Limb (tissue), 2 donors: ENCODE measurements around the gene DNAH11.
"Not testable (repeated sequence)": the region's sequence is repeated elsewhere in the genome, so short reads cannot be mapped to it uniquely, and the experiment has no call there.

Experiments
- DNase-seq, 2 donors: peaks; one replicate each; pipeline ENCODE4 v3.0.0-alpha.2; 2016; ENCODE audit errors: extremely low spot score in 2 of 2

DNAH11 gene

DNA sequence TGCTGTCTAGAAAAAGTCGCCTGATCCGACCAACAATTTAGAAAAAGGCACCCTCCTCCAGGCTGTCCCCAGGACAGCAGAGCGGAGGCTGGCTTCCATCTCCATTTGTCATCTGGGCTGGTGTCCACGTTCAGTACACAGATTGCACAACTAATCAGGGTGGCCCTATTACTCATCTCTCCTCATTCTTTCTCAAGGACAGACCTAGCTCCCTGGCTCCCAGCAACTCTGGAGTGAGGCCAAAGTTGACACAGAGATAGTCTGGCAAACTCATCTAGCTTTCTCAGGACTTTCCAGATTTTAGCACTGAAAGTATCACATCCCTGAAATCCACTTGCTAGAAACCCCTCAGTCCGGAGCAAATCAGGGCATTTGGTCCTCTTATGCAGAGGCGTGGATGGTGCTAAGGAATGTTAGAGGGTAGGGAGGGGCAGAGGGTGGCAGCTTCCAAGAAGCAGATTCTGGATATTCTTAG is 75.1 kb downstream of the DNAH11 start:
- no peak for DNase-seq

DNA sequence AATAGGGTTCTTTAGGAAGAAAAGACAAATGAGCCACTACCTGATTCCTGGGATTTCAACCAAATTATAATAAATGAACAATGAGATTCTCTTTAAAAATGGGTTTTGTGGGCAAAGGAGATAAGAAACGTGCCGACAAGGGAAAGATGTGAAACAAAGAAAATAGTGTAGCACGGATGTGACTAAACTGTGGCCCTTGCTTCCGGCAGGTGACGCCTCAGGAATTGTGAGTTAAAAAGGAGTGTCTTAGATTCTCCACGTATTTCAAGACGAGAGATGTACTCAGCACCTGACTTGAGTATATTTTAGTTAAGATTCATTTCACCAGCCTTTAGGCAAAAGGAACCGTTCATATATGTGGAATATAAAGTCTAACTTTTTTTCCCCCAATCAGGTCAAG is 75.9 kb downstream of the DNAH11 start:
- no peak for DNase-seq

DNA sequence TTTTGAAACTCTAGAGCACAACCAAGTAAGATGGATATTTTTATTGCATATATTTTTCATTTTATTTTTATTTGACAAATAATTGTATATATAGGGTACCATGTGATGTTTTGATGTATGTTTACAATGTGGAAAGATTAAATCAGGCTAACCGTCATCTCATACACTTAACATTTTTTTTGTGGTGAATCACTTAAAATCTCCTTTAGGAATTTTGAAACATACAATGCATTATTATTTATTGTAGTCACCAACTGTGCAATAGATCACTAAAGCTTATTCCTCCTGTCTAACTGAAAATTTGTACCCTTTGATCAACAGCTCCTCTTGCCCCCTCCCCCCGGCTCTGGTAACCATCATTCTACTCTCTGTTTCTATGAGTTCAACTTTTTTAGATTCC is 77.2 kb downstream of the DNAH11 start:
- no peak for DNase-seq

DNA sequence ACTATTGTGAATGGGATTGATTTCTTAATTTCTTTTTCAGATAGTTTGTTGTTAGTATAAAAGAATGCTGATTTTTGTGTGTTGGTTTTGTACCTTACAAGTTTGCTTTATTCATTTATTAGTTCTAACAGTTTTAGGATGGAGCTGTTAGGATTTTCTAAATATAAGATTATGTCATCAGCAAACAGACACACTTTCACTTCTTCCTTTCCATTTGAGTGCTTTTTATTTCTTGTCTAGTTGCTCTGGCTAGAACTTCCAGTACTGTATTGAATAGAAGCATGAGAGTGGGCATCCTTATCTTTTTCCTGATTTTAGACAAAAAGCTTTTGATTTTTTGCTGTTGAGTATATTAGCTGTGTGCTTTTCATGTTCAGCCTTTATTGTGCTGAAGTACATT is 81.5 kb downstream of the DNAH11 start:
- DNase-seq: no peak

DNA sequence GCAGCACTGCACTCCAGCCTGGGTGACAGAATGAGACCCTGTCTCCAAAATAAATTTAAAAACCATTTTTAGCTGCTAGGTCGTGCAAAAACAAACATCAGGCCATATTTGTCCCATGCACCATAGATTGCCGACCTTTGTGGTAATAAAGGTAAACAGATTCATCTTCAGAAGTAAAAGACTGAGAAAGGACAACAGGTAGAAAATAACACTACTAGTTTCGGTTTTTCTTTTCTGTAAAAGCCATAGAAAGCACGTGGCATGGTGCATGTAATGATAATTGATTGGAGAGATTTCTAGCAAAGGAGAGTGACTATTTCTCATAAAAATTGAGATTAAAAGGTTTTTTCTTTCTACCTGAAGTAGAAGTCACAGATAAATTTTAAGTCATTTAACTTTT is 93.9 kb downstream of the DNAH11 start:
- no peak for DNase-seq

DNA sequence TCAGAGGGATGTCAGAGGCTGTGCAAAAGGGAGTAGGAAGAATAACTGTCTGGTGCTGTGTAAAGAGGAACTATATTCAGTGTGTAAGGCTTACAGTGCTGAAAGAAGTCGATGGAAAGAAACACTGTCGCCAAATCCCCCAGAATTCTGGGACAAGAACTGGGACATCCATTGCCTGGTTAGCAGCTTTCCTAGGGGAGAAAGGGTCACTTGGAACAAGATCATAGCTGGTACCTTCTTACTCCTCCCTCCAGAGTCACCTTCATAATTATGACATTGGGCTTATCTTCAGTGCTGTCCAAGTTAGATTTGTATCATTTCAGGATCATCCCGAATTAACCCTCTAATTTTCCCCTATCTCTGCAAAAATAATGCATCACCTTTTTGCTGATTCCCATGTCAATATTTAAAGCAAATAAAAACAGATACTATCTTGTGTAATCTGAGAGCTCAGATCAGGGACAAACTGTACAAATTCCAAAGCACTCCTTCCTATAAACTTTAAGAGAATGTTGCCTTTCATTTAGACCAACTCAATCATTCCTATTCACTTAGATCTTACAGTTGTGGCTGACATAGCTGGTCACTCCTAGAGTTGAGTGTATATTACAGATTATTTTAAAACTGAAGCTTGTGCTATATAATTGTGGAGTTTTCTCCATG is 96.5 kb downstream of the DNAH11 start:
- DNase-seq: no peak

DNA sequence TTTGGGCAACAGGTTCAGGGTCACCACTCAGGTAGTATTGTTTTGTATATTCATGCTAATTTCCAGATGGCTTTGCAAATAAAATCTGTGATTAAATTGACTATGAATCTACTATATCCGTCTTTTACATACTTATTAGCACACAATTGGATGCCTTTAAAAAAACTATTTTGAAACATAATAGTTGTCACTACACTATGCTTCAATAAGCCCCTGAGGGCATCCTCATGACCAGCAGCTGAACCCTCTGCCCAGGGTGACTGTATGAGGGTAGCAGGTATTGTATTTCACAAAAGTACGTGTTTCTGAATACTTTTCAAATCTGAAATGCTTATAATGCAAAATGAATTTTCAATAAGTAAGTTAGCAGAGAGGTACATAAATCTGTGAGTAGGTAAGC is 97.3 kb downstream of the DNAH11 start:
- DNase-seq: no peak

DNA sequence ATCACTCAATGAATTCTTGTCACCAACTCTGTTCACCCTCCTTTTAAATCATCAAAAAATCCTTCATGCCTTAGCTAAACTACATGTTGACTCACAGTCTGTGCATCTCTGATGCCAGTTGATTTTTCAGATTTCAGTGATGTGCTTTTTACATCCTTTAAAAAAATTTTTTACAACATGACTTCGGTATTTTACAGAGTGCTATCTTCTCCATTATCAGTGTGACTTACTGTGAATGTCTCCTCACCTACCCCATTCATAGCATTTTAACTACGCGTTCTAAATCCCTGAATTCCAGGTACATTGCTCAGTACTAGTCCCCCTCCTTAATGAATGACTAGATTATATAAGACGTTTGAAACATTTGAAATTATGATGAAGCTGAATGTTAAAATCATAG is 98.7 kb downstream of the DNAH11 start:
- DNase-seq: no peak

DNA sequence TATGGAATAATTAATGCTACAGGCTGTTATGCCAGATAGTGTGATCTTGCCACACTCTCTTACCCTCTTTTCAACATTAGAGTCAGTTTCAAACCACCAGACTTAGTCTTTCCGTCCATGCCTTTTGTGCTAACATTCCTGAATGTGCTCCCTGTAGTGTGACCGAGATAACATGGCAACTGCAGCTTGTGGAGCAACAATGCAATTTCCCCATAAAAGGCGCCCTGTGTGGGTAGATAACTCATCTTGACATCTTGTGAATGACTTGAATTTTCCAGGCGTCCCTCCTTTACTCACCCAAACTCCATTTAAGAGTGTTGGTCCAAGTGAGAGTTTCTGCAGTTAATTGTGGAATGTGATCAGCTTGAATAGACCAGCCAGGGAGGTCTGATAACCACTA is 99.6 kb downstream of the DNAH11 start:
- DNase-seq: no peak

DNA sequence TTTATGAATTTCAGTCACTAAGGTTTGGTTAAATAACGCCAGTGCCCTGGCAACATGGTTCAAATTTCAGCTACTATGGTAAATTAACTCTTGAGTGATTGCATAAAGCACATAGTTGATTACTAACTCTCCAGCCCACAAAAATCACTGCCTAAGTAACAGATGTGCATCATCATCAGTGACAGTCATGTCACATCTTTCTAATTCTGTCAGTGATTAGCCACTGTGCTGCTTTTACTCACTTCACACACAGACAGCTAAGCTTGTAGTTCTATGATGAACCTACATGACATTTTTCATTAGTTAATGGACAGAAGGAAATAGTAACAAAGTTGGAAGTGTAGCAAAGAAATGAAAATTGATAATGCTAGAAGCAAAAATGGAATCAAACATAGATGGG is 108.9 kb downstream of the DNAH11 start:
- DNase-seq: no peak

DNA sequence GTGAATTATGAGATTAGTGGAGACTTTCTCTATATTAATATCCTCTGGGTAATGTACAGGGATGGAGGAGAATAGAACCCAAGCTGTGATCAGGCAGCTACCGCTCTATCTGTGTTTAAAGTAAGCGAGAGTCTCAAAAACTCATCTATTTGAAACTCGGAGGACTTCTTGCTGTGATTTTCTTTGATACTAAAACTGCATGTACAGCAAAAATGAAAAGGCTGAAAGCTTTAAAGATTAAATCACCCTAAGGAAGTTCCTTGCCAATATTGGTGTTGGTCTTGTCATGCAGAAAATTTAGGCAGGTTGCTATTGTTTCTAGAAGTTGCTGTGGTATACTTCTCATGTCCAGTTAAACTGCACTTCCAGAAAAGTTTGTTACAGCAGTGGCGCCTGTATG is 110.8 kb downstream of the DNAH11 start:
- no peak for DNase-seq

DNA sequence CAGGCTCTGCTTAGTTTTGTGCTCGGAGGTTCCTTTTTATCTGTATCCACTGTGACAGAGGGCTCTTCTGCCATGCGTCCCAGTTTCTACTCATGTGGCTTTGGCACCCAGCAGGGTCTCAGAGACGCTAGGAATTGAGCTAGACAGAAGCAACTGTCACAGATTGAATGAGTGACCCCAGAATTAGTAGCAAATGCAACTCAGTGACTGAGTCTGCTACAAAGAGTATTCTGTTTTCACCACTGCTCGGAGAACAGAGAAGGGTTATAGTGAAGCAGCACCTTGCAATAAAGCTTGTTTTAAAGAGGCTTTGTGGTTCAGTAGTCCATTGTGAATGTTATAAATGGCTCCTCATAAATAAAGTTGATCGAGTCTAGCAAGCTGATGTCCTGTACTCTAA is 113.2 kb downstream of the DNAH11 start:
- no peak for DNase-seq

DNA sequence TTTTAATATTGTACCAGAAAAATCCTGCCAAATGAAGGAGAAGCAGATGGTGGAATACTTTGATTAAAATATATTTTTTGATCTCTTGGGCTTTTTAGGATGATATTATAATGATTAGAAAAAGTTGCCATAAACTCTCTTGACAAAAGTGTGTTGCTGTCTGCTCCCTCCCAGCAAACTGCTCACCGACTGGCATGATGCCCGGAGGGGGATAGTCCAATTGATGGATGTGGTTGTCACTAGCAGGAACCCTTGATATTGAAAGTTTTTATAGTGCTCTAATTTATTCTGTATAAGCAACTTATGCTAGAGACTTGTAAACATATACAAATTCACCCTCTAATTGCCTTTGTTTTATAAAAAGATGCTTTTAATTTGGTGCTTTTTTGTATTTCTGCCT is 114.0 kb downstream of the DNAH11 start:
- peak in 1 of 2 donors; percentile 36 for DNase-seq

DNA sequence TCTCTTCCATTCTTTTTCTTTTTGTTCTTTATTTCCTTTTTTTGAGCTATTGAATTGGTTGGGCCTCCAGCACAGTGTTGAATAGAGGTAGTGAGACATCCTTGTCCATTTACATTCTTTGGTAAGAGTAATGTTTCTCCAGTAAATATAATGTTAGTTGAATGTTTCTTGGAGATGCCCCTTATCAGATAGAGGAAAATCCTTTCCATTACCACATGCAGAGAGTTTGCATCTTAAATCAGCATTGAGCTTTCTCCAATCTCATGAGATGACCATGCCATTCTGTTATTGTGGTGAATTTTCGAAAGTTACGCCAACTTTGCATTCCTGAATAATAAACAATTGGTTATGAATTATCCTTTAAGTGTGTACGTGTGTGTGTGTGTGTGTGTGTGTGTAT is 127.7 kb downstream of the DNAH11 start:
- no peak for DNase-seq

DNA sequence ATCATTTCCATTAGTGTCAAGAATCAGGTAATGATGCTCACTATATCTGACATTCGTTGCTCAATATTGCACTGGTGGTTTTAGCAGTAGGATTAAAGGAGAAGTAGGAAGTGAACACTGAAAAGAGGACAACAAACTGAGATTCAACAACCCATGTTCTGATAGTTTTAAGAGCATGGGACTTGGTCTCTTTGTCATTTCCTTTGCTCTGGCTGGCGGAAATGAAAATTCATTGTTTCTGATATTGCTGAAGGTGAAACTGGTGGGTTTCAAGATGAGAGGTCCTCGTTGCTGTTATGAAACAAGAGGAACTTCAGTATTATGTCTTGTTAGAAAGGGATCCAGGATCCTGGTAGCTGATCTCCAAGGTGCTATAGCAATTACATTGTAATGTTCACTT is 129.0 kb downstream of the DNAH11 start:
- DNase-seq: no peak

DNA sequence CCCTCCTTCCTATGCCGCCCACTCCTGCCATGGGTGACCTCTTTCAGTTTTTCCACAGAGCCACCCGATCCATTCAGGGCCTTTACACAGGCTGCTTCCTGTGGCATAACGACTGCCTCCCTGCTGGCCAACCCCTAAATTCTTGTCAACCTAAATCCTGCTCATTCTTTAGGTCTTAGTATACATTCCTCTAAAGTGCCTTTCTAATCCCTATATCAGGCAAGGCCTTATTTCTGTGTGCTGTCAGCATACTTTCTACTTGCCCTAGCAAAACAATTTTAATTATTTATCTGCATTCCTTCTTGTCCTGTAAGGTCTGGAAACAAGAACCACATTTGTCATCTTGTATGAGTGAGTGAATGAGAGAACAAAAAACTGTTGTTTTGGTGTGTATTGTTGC is 132.4 kb downstream of the DNAH11 start:
- DNase-seq: no peak

DNA sequence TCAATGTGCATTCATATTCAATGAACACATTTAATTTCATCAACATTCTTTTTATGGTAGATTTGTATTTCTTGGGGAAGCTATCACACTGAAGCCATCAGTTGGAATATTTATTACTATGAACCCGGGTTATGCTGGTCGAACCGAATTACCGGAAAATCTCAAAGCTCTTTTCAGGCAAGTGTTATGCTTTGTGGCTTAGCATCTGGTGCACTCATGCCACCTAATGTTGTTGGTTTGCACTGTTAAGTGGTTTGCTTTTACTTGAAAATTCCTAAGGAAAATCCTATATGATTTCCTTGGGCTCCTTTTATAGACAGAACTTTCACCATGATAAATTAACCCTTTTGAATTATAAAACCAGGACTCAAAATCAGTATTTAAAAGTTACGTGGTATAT is 147.9 kb downstream of the DNAH11 start:
- no peak for DNase-seq

DNA sequence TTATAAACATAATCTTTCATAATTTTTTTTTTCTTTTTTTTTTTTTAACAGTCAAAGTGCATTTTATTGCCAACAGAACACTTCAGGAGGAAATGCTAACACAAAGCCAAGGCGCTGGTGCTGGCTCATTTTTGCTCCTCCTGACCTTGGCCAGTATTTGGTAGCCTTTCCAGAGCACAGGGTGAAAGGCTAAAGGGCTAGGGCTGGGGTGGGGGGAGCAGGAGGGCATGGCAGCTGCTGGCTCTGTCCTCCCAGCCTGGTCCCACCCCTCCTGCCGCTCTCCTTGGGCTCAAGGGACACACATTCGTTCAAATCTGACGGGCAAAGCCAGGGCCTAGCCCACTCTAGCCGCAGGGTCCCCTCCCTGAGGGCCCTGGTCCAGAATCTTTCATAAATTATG is 148.3 kb downstream of the DNAH11 start:
- DNase-seq: not testable (repeated sequence)

DNA sequence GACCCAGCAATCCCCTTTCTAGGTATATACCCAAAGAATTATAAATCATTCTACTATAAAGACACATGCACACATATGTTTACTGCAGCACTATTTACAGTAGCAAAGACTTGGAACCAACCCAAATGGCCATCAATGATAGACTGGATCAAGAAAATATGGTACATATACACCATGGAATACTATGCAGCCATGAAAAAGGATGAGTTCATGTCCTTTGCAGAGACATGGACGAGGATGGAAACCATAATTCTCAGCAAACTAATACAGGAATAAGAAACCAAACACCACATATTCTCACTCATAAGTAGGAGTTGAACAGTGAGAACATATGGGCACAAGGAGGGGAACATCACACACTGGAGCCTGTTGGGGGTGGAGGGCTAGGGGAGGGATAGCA is 157.7 kb downstream of the DNAH11 start:
- DNase-seq: not testable (repeated sequence)

DNA sequence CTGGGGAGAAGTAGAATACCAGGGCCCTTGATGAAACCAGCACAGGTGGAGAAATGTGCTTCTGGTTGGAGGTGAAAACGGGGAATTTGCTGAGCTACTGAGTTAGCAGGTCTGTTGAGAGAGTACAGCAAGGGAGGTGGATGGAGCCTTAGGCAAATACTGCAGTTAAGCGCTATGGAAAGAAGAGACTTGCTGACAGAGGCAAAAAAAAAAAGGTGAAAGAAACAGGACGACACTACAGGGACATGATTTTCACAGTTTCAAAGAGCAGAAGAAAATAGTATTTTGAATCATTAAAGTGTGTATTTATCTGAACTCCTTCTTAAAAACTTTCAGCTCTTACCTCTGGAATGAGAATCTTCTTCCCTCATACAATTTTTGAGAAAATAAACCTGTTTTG is 159.5 kb downstream of the DNAH11 start:
- DNase-seq: no peak

DNA sequence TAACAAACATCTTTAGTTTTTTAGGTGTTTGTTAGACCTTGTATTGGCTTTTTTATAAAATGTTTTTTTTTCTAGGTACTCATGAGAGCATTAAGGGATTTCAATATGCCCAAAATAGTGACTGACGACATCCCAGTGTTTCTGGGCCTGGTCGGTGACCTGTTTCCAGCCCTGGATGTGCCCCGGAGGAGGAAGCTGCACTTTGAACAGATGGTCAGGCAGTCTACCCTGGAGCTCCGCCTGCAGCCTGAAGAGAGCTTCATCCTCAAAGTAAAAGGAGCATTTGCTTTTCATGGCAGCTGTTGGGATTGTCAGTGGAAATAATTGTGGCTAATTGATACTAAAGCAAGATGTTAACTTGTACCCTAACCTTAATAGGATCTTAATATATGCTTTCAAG is 161.5 kb downstream of the DNAH11 start:
- DNase-seq: no peak

DNA sequence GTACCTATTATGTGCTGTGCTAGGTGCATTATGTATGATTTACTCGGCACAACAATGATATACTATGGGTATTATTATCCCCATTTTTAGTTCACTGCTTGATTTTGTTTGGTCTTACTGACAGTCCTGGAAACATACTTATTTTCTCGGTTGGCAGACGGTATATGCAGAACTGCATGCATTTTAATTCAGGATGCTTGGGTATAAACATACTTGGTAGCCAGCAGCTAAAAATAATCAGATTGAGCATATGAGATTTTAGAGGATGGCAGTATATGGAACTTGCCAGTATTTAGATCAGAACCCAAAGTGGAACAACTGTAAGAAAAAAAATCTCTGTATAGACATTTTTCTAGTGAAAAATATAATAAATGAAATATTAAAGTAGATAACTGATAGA is 163.3 kb downstream of the DNAH11 start:
- no peak for DNase-seq

DNA sequence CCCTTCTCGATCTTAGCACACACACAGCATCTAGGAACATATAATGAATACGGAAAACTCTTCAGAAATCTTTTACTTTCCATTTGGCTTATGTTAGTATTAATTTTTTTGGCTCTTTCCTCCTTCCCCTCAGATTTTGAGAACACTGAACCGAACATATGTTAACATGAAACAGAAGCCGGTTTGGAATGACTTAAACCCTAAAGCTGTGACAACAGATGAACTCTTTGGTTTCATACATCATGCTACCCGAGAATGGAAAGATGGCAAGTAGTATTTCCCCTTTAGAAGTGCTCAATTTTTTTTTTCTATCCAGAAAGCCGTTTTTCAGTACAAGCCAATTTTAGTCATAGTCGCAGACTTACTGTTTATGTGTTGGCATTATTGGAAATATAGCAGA is 164.7 kb downstream of the DNAH11 start:
- DNase-seq: no peak

DNA sequence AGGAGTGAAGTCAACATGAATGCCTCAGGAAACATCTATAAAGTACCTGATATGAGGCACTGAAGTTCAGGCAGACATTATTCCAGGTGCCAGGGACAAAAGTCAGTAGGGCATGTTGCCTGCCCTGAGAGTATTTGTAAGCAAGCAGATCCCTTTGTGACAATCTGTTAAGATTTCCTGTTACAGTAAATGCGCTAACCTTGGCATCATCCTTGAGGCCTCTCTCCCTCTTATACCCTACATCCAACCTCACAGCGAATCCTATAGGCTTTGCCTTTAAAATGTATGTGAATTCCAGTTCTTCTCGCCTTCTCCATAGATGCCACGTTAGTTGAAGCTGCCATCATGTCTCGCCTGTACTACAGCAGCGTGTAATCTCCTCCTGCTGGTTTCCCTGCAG is 165.3 kb downstream of the DNAH11 start:
- no peak for DNase-seq
